ENCODE results near the gene PIAS3. TPM values are rescaled to one million over a fixed set of nuclear protein-coding genes. Genes with fewer than 3 reads are reported as not detected.

Gene PIAS3
- total RNA-seq, 2 donors from 2014 or later = 14.1 to 15.8 TPM

DNA sequence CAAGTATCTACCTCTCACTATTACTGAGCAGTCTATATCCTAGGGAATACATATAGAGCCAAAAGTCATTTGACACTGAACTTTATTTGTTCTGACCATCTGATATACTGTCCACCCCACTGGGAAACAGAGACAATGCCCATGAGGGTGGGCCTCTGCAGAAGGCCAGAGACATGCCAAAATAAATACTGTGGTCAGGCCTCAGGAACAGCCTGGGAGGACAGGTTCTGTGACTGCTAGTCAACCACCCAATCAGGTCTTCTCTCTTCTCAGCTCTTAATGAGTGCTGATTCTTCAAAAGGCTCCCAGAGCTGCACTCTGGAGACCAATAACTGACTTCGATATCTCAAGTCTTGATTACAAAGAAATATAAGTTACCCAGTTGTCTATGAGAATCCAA is 32.3 kb upstream of the PIAS3 start:
- intact Hi-C loops (cut with DNase I) = loop anchor here (2.0 kb wide), 1 partner anchor 122 kb away; no protein-coding TSS in a partner anchor
- H3K27me3 ChIP-seq = no peaks in the 10 kb centered on the region
- peak overlapping the region; percentile 84 for H3K27ac ChIP-seq
- H3K9ac ChIP-seq (ENCODE audit: low read depth in 2 of 2, low read length in 2 of 2) = no peak overlapping the region
- no peaks in the 10 kb centered on the region for H3K36me3 ChIP-seq
- DNase-seq = no peak
- H3K4me1 ChIP-seq = peaks cover 7% of the 10 kb centered on the region
- no peak overlapping the region for H3K4me3 ChIP-seq
- TF ChIP-seq, protein P1, sequence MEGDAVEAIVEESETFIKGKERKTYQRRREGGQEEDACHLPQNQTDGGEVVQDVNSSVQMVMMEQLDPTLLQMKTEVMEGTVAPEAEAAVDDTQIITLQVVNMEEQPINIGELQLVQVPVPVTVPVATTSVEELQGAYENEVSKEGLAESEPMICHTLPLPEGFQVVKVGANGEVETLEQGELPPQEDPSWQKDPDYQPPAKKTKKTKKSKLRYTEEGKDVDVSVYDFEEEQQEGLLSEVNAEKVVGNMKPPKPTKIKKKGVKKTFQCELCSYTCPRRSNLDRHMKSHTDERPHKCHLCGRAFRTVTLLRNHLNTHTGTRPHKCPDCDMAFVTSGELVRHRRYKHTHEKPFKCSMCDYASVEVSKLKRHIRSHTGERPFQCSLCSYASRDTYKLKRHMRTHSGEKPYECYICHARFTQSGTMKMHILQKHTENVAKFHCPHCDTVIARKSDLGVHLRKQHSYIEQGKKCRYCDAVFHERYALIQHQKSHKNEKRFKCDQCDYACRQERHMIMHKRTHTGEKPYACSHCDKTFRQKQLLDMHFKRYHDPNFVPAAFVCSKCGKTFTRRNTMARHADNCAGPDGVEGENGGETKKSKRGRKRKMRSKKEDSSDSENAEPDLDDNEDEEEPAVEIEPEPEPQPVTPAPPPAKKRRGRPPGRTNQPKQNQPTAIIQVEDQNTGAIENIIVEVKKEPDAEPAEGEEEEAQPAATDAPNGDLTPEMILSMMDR (IDR thresholded peaks at IDR 0.05) = no peak
- no peaks in the 10 kb centered on the region for H3K9me3 ChIP-seq

DNA sequence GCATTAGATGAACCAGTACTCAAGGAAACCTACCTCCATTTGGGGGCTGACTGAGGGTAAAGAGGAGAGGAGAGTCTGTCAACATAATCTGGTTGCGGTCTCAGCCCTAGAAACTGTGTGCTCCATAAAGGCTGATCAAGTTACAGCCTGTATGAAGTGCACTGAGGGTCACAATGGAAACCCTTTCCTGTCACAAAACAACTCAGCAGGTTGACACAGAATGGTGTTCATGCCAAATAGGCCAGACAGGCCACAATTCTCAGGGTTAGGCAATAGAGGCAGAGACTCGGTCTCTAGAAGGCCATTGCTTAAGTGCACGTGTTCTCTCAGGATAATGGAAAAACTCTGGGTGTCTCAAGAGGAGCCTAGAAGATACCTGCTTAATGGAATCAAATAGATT is 30.8 kb upstream of the PIAS3 start:
- Histone ChIP-seq H3K36me3 (no peaks in the 10 kb centered on the region), H3K9me3 (no peaks in the 10 kb centered on the region), H3K27ac (no peak overlapping the region), H3K4me1 (peaks cover 7% of the 10 kb centered on the region), H3K27me3 (no peaks in the 10 kb centered on the region), H3K9ac (ENCODE audit: low read depth in 2 of 2, low read length in 2 of 2) (no peak overlapping the region), H3K4me3 (no peak overlapping the region)
- TF ChIP-seq, protein P1 (IDR thresholded peaks at IDR 0.05) = no peak
- intact Hi-C loops (cut with DNase I) = loop anchor here (2.0 kb wide), 1 partner anchor 123 kb away; no protein-coding TSS in a partner anchor
- DNase-seq = no peak

DNA sequence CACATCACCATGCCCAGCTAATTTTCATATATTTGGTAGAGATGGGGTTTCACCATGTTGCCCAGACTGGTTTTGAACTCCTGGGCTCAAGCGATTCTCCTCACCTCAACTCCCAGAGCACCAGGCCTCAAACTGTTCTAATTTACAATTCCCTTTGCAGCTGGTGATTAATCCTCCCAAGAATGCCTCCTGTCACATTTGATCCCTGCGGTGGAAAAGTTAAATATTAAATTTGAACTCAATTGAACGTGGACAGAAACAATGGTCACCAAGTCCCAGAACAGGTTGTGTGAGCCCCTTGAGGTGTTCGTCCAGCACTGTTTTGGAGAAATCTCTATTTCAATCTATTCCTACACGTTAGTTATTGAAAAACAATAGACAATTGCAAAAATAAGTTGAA is 28.8 kb upstream of the PIAS3 start:
- Histone ChIP-seq H3K9ac (ENCODE audit: low read depth in 2 of 2, low read length in 2 of 2) (no peak overlapping the region), H3K27ac (no peak overlapping the region)

DNA sequence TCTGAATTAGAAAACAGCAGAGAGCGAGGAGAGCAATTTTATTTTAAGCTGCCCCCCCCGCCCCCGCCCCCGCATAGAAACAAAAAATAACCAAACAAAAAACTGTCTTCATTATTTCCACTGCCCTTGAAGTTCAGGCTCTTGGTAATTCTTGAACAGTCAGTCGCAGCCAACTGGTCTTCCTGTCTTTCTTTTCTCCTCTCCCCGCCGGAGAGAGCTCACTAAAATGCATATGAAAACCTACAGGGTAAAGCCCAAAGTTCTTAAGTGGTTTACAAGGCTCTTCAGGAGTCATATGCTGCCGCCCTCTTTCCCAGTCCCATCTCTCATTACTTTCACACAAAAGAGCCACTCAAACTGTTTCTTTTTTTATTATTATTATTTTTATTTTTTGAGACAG is 27.9 kb upstream of the PIAS3 start:
- no peak overlapping the region for H3K27ac ChIP-seq
- H3K9ac ChIP-seq (ENCODE audit: low read depth in 2 of 2, low read length in 2 of 2) = no peak overlapping the region
- intact Hi-C loops (cut with DNase I) = no loop called here
- H3K4me1 ChIP-seq = peaks cover 7% of the 10 kb centered on the region
- H3K27me3 ChIP-seq = peaks cover 4% of the 10 kb centered on the region
- no peaks in the 10 kb centered on the region for H3K9me3 ChIP-seq
- TF ChIP-seq, protein P1 (IDR thresholded peaks at IDR 0.05) = no peak
- H3K4me3 ChIP-seq = no peak overlapping the region
- H3K36me3 ChIP-seq = no peaks in the 10 kb centered on the region
- DNase-seq = no peak

More for the DNA sequence above, 28.8 kb upstream of the PIAS3 start:
- TF ChIP-seq, protein P1 (IDR thresholded peaks at IDR 0.05) = no peak
- Histone ChIP-seq H3K4me1 (peaks cover 7% of the 10 kb centered on the region), H3K9me3 (no peaks in the 10 kb centered on the region), H3K27me3 (peaks cover 4% of the 10 kb centered on the region), H3K4me3 (no peak overlapping the region), H3K36me3 (no peaks in the 10 kb centered on the region)
- intact Hi-C loops (cut with DNase I) = no loop called here
- DNase-seq = no peak

DNA sequence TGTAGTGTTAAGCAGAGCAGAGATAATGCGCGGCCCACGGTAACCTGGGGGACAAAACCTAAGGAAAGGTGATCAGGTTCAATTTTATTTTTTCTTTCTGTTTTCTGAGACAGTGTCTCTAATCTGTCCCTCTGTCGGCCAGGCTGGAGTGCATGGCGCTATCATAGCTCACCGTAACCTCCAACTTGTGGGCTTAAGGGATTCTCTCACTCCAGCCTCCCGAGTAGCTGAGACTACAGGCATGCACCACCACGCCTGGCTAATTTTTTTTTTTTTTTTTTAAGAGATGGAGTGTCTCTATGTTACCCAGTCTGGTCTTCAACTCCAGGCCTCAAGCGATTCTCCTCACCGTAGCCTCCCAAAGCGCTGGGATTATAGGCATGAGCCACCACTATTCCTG is 27.5 kb upstream of the PIAS3 start:
- H3K36me3 ChIP-seq = no peaks in the 10 kb centered on the region
- H3K9ac ChIP-seq (ENCODE audit: low read depth in 2 of 2, low read length in 2 of 2) = no peak overlapping the region
- H3K4me1 ChIP-seq = peaks cover 4% of the 10 kb centered on the region
- H3K9me3 ChIP-seq = no peaks in the 10 kb centered on the region
- H3K4me3 ChIP-seq = peak overlapping the region; percentile 74
- DNase-seq = no peak
- H3K27ac ChIP-seq = no peak overlapping the region
- peaks cover 4% of the 10 kb centered on the region for H3K27me3 ChIP-seq
- TF ChIP-seq, protein P1 (IDR thresholded peaks at IDR 0.05) = no peak
- intact Hi-C loops (cut with DNase I) = no loop called here
